GM12878 (cell line): Measurements from ENCODE around the gene TSPAN5.

Experiments used
- BRCA1 ChIP-seq: IDR thresholded peaks from 2 replicates; pipeline ENCODE4 v1.6.1; 2011; ENCODE audit warnings: low read depth, low read length, improper control_type of control experiment
- STAT3 ChIP-seq: IDR thresholded peaks from 2 replicates; pipeline ENCODE4 v1.6.1; 2011; ENCODE audit warnings: low read depth, low read length, improper control_type of control experiment
- TAF1 ChIP-seq: IDR thresholded peaks from 2 replicates; pipeline ENCODE4 v1.6.1; 2011; ENCODE audit warnings: mild to moderate bottlenecking, low read depth, low read length, borderline replicate concordance
- TF ChIP-seq, protein P1 (sequence below), 3 experiments: IDR thresholded peaks in 2 of 3; conservative IDR thresholded peaks in 1 of 3; 2 replicates each; pipeline ENCODE4 v1.5.1; 2011; ENCODE audit warnings: low read depth in 3 of 3, low read length in 3 of 3, mild to moderate bottlenecking in 3 of 3, control low read depth in 2 of 3, moderate library complexity in 2 of 3, inconsistent platforms in 1 of 3, mixed read lengths in 1 of 3; ENCODE audit not compliant: control insufficient read depth in 2 of 3, insufficient read depth in 1 of 3; ENCODE audit errors: extremely low read depth in 1 of 3
- TF ChIP-seq, protein P2 (sequence below): IDR thresholded peaks from 2 replicates; pipeline ENCODE4 v1.6.1; 2011; ENCODE audit warnings: borderline replicate concordance, low read depth, mild to moderate bottlenecking, moderate library complexity, low read length; ENCODE audit not compliant: insufficient read depth, poor library complexity, severe bottlenecking
- TF ChIP-seq, protein P3 (sequence below): fragments of 450-650 bp; IDR thresholded peaks from 2 replicates; pipeline ENCODE4 v1.6.1; 2017; ENCODE audit warnings: mild to moderate bottlenecking

DNA sequence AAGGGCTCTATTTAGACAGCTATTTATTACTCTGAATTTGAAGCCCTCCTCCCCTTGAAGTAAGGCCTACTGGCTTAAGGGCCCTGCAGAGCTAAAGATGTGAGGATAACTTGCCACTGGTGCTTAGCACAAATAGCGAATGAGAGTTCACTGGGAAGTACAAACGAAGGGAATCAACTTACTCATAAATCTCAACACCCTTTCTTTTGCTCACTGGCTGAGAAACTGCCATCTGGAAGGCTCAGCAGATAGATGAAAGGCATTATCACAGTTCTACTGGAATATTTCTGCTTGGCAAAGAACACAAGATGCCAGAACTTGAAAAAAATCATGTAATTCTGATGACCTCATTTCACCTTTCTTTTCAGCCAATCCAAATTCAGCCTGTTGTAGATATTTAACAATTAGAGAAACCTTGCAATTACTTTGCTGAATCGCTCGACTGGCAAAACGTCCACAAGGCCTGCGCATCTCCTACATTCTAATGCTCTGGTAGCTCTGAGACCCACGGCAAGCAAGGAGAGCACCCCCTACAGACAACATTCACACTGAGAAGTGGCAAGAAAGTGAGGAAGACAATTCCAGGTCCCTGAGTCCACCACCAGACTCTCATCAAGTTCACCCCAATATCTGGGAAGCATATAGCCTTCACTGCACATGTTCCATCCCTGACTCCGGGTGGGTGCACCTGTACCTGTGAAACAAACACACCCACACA, 27.5 kb downstream of the TSPAN5 start:
- TF ChIP-seq, protein P1, sequence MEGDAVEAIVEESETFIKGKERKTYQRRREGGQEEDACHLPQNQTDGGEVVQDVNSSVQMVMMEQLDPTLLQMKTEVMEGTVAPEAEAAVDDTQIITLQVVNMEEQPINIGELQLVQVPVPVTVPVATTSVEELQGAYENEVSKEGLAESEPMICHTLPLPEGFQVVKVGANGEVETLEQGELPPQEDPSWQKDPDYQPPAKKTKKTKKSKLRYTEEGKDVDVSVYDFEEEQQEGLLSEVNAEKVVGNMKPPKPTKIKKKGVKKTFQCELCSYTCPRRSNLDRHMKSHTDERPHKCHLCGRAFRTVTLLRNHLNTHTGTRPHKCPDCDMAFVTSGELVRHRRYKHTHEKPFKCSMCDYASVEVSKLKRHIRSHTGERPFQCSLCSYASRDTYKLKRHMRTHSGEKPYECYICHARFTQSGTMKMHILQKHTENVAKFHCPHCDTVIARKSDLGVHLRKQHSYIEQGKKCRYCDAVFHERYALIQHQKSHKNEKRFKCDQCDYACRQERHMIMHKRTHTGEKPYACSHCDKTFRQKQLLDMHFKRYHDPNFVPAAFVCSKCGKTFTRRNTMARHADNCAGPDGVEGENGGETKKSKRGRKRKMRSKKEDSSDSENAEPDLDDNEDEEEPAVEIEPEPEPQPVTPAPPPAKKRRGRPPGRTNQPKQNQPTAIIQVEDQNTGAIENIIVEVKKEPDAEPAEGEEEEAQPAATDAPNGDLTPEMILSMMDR (IDR thresholded peaks at IDR 0.05 in 2 of 3, conservative IDR thresholded peaks at IDR 0.05 in 1 of 3; ENCODE audit: control insufficient read depth in 2 of 3, extremely low read depth in 1 of 3, insufficient read depth in 1 of 3, low read depth in 3 of 3, low read length in 3 of 3), result no peak
- TF ChIP-seq, protein P2, sequence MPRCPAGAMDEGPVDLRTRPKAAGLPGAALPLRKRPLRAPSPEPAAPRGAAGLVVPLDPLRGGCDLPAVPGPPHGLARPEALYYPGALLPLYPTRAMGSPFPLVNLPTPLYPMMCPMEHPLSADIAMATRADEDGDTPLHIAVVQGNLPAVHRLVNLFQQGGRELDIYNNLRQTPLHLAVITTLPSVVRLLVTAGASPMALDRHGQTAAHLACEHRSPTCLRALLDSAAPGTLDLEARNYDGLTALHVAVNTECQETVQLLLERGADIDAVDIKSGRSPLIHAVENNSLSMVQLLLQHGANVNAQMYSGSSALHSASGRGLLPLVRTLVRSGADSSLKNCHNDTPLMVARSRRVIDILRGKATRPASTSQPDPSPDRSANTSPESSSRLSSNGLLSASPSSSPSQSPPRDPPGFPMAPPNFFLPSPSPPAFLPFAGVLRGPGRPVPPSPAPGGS, result no peak
- no peak for TF ChIP-seq STAT3
- TF ChIP-seq, protein P3, sequence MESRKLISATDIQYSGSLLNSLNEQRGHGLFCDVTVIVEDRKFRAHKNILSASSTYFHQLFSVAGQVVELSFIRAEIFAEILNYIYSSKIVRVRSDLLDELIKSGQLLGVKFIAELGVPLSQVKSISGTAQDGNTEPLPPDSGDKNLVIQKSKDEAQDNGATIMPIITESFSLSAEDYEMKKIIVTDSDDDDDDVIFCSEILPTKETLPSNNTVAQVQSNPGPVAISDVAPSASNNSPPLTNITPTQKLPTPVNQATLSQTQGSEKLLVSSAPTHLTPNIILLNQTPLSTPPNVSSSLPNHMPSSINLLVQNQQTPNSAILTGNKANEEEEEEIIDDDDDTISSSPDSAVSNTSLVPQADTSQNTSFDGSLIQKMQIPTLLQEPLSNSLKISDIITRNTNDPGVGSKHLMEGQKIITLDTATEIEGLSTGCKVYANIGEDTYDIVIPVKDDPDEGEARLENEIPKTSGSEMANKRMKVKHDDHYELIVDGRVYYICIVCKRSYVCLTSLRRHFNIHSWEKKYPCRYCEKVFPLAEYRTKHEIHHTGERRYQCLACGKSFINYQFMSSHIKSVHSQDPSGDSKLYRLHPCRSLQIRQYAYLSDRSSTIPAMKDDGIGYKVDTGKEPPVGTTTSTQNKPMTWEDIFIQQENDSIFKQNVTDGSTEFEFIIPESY, result no peak
- no peak for TF ChIP-seq TAF1
- TF ChIP-seq BRCA1, result no peak
